PC-9 (cell line): ENCODE data around the gene AASS.

Experiments
- EZH2 ChIP-seq: fragments of 200-600 bp; sonication (generic); IDR thresholded peaks from 2 replicates; pipeline ENCODE4 v1.8.0; 2017; ENCODE audit warnings: antibody characterized with exemption, low read depth
- TF ChIP-seq, protein P1 (sequence below): fragments of 200-600 bp; sonication (generic); conservative IDR thresholded peaks from 2 replicates; pipeline ENCODE4 v1.6.1; 2017; ENCODE audit warnings: mixed run types, antibody characterized with exemption, mild to moderate bottlenecking, moderate library complexity

DNA sequence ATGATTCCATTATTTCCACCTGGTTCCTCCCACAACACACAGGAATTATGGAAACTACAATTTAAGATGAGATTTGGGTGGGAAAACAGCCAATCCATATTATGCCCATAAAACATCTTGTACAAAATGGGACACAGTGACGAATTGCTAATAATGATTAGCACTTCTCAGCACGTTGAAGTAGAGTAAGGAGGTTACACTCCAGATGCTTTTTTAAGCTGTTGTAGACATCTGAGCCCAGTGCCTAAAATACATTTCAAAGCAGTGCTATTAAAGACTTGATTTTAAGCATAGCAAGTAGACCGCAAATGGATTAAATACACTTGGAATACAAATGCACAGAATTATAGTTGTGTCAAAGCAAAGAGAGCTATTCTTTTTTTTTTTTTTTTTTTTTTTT lies 105.9 kb downstream of the AASS start:
- TF ChIP-seq EZH2, result no peak
- TF ChIP-seq, protein P1, sequence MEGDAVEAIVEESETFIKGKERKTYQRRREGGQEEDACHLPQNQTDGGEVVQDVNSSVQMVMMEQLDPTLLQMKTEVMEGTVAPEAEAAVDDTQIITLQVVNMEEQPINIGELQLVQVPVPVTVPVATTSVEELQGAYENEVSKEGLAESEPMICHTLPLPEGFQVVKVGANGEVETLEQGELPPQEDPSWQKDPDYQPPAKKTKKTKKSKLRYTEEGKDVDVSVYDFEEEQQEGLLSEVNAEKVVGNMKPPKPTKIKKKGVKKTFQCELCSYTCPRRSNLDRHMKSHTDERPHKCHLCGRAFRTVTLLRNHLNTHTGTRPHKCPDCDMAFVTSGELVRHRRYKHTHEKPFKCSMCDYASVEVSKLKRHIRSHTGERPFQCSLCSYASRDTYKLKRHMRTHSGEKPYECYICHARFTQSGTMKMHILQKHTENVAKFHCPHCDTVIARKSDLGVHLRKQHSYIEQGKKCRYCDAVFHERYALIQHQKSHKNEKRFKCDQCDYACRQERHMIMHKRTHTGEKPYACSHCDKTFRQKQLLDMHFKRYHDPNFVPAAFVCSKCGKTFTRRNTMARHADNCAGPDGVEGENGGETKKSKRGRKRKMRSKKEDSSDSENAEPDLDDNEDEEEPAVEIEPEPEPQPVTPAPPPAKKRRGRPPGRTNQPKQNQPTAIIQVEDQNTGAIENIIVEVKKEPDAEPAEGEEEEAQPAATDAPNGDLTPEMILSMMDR, result no peak
